Measurements from ENCODE around the gene PRKCA.

- TF ChIP-seq POLR2A (IDR thresholded peaks at IDR 0.05) (no peak), CTCF (IDR thresholded peaks at IDR 0.05) (no peak), POLR2AphosphoS5 (IDR thresholded peaks at IDR 0.05) (no peak)
These were observed 237.8 kb downstream of the PRKCA start for GRCh38 chr17:66540131-66540781.

Data from prostate gland (tissue), 2 donors.